Subcutaneous adipose tissue (tissue), 4 donors: Measurements from ENCODE around the gene UBASH3B. TPM values are rescaled to one million over a fixed set of nuclear protein-coding genes. Genes with fewer than 3 reads are reported as not detected.

Experiments used
- CTCF ChIP-seq: fragments of 450-650 bp; IDR thresholded peaks from one replicate; pipeline ENCODE4 v1.5.1; 2016; ENCODE audit warnings: low read depth, mild to moderate bottlenecking, control low read depth, antibody characterized with exemption, moderate library complexity
- total RNA-seq, 4 donors: library from RNA; depleted of rRNA; stranded (reverse); fragments of >200 nt; gene quantifications; one replicate each; pipeline ENCODE4 v1.1.0, GENCODE V29; 2016

UBASH3B gene
- total RNA-seq, 4 donors from 2014 or later: 2.4 to 15.3 (median 7.1) TPM

- no peak for TF ChIP-seq CTCF
Measured at GRCh38 chr11:122784325-122784955, 128.9 kb downstream of the UBASH3B start.

- TF ChIP-seq CTCF: no peak
Measured at GRCh38 chr11:122785031-122785541, 129.6 kb downstream of the UBASH3B start.

GRCh38 chr11:122786896-122787295 lies 131.4 kb downstream of the UBASH3B start:
- TF ChIP-seq CTCF: no peak

GRCh38 chr11:122788781-122789535 lies 133.4 kb downstream of the UBASH3B start:
- TF ChIP-seq CTCF: no peak

GRCh38 chr11:122789907-122790306 lies 134.4 kb downstream of the UBASH3B start:
- no peak for TF ChIP-seq CTCF

GRCh38 chr11:122791411-122791810 lies 135.9 kb downstream of the UBASH3B start:
- no peak for TF ChIP-seq CTCF

- no peak for TF ChIP-seq CTCF
Measured at GRCh38 chr11:122791836-122792235, 136.3 kb downstream of the UBASH3B start.
